ENCODE data around the gene KCND1.

KCND1 gene

DNA sequence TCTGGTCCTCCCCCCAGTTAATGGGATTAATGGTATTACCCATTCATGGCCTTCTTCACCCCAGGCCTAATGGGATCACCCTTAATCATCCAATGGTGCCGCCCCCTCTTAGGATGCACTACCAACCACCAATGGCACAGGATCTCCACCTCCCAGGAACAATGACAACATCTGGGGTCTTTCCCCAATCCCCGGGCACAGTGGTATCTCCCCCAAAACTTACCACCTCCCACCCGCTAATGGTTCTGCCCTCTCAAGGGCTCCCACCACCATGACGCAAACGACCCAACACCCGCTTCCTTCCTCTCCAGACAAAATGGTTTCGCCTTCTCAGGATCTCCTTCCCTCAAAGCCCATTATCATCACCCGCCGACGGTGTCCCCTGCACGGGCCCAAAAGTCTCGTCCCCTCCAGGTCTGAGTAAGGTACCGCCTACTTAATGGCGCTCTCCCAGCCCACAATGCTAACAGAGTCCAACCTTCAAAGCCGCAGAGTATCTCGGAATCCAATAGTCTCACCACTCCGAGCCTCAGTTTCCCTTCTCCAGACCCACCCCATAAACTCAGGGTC lies 30.0 kb upstream of the KCND1 start:
- TF ChIP-seq TAF1 (IDR thresholded peaks at IDR 0.05; ENCODE audit: low read depth) (no peak), EGR1 (IDR thresholded peaks at IDR 0.05) (no peak), EP300 (IDR thresholded peaks at IDR 0.05; ENCODE audit: borderline replicate concordance) (no peak), TEAD4 (IDR thresholded peaks at IDR 0.05) (no peak), RAD21 (IDR thresholded peaks at IDR 0.05; ENCODE audit: low read depth) (no peak), CEBPB (IDR thresholded peaks at IDR 0.05) (no peak)
- TF ChIP-seq, protein P1, sequence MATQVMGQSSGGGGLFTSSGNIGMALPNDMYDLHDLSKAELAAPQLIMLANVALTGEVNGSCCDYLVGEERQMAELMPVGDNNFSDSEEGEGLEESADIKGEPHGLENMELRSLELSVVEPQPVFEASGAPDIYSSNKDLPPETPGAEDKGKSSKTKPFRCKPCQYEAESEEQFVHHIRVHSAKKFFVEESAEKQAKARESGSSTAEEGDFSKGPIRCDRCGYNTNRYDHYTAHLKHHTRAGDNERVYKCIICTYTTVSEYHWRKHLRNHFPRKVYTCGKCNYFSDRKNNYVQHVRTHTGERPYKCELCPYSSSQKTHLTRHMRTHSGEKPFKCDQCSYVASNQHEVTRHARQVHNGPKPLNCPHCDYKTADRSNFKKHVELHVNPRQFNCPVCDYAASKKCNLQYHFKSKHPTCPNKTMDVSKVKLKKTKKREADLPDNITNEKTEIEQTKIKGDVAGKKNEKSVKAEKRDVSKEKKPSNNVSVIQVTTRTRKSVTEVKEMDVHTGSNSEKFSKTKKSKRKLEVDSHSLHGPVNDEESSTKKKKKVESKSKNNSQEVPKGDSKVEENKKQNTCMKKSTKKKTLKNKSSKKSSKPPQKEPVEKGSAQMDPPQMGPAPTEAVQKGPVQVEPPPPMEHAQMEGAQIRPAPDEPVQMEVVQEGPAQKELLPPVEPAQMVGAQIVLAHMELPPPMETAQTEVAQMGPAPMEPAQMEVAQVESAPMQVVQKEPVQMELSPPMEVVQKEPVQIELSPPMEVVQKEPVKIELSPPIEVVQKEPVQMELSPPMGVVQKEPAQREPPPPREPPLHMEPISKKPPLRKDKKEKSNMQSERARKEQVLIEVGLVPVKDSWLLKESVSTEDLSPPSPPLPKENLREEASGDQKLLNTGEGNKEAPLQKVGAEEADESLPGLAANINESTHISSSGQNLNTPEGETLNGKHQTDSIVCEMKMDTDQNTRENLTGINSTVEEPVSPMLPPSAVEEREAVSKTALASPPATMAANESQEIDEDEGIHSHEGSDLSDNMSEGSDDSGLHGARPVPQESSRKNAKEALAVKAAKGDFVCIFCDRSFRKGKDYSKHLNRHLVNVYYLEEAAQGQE (IDR thresholded peaks at IDR 0.05; ENCODE audit: low read depth): no peak

- TF ChIP-seq RAD21 (IDR thresholded peaks at IDR 0.05; ENCODE audit: low read depth): no peak
- no peak for TF ChIP-seq USF1 (IDR thresholded peaks at IDR 0.05)
- TF ChIP-seq, protein P2, sequence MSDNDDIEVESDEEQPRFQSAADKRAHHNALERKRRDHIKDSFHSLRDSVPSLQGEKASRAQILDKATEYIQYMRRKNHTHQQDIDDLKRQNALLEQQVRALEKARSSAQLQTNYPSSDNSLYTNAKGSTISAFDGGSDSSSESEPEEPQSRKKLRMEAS (IDR thresholded peaks at IDR 0.05): no peak
- no peak for TF ChIP-seq YY1 (IDR thresholded peaks at IDR 0.05; ENCODE audit: low read depth)
- no peak for TF ChIP-seq NFIC (IDR thresholded peaks at IDR 0.05)
- no peak for TF ChIP-seq EP300 (IDR thresholded peaks at IDR 0.05; ENCODE audit: borderline replicate concordance)
These were observed 29.0 kb upstream of the KCND1 start for GRCh38 chrX:49000636-49001035.

DNA sequence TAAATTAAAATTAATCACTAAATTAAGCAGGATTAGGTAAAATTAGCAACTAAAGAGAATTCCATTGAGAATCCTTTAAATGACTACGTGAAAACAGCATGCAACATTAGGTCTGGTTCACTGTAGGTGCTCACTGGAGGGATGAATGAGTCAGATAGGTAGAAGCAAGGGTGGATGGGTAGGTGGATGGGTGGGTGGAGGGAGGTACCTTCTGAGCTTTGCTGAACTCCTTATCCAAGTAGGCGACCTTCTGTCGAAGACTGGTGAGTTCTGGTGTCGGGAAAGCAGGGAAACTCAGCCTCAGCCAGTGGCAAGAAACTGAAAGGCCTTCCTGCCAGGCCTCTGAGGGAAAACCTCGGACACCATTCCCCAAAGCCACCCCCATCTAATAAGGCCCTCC lies 27.4 kb upstream of the KCND1 start:
- no peak for TF ChIP-seq NFIC (IDR thresholded peaks at IDR 0.05)
- TF ChIP-seq FOXM1 (IDR thresholded peaks at IDR 0.05; ENCODE audit: borderline replicate concordance, low read depth): no peak
- no peak for TF ChIP-seq TEAD4 (IDR thresholded peaks at IDR 0.05)
- no peak for TF ChIP-seq EGR1 (IDR thresholded peaks at IDR 0.05)
- no peak for TF ChIP-seq RAD21 (IDR thresholded peaks at IDR 0.05; ENCODE audit: low read depth)
- no peak for TF ChIP-seq CREB1 (IDR thresholded peaks at IDR 0.05; ENCODE audit: low read depth)
- TF ChIP-seq YY1 (IDR thresholded peaks at IDR 0.05; ENCODE audit: low read depth): no peak
- TF ChIP-seq, protein P2 (IDR thresholded peaks at IDR 0.05): no peak
- TF ChIP-seq EP300 (IDR thresholded peaks at IDR 0.05; ENCODE audit: borderline replicate concordance): no peak

DNA sequence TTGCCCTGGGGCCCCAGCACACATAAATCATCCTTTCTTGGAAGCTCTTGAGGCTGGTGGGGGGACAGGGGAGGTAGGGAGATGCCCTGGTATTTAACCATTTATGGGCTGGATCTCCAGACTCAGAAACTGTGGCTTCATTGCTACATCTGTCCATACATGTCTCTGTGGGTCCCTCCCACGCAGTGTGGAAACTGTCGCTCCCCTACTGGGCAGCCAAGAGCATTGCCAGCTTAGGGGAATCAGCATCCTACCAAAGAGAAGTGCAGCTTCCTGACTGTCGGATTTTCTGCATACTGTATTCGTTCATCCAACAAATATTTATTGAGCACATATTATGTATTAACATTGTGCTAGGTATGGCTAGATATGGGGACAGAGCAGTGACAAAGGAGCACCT lies 26.7 kb upstream of the KCND1 start:
- no peak for TF ChIP-seq NFIC (IDR thresholded peaks at IDR 0.05)
- TF ChIP-seq ZBTB7A (IDR thresholded peaks at IDR 0.05; ENCODE audit: low read depth): no peak
- no peak for TF ChIP-seq CEBPB (IDR thresholded peaks at IDR 0.05)
- no peak for TF ChIP-seq USF1 (IDR thresholded peaks at IDR 0.05)
- TF ChIP-seq TEAD4 (IDR thresholded peaks at IDR 0.05): no peak
- no peak for TF ChIP-seq TAF1 (IDR thresholded peaks at IDR 0.05; ENCODE audit: low read depth)
- no peak for TF ChIP-seq RAD21 (IDR thresholded peaks at IDR 0.05; ENCODE audit: low read depth)
- TF ChIP-seq EGR1 (IDR thresholded peaks at IDR 0.05): no peak
- TF ChIP-seq, protein P1 (IDR thresholded peaks at IDR 0.05; ENCODE audit: low read depth): no peak
- no peak for TF ChIP-seq CREB1 (IDR thresholded peaks at IDR 0.05; ENCODE audit: low read depth)

- TF ChIP-seq YY1 (IDR thresholded peaks at IDR 0.05; ENCODE audit: low read depth) (no peak), ZBTB7A (IDR thresholded peaks at IDR 0.05; ENCODE audit: low read depth) (no peak), USF1 (IDR thresholded peaks at IDR 0.05) (no peak), EP300 (IDR thresholded peaks at IDR 0.05; ENCODE audit: borderline replicate concordance) (no peak), EGR1 (IDR thresholded peaks at IDR 0.05) (no peak), TAF1 (IDR thresholded peaks at IDR 0.05; ENCODE audit: low read depth) (no peak), CREB1 (IDR thresholded peaks at IDR 0.05; ENCODE audit: low read depth) (no peak), TCF12 (IDR thresholded peaks at IDR 0.05; ENCODE audit: low read depth) (no peak), CEBPB (IDR thresholded peaks at IDR 0.05) (no peak), NFIC (IDR thresholded peaks at IDR 0.05) (no peak), RAD21 (IDR thresholded peaks at IDR 0.05; ENCODE audit: low read depth) (no peak), TEAD4 (IDR thresholded peaks at IDR 0.05) (no peak), FOXM1 (IDR thresholded peaks at IDR 0.05; ENCODE audit: borderline replicate concordance, low read depth) (no peak)
- TF ChIP-seq, protein P1 (IDR thresholded peaks at IDR 0.05; ENCODE audit: low read depth): no peak
- TF ChIP-seq, protein P2 (IDR thresholded peaks at IDR 0.05): no peak
These were observed 26.2 kb upstream of the KCND1 start for GRCh38 chrX:48997865-48998264.
